DMS153 treated with DMSO at 0.1 percent for 48 hours (cell line): ENCODE measurements around the gene MYH7B.

Experiments used
- DNase-seq: peaks from one replicate; lab custom pipeline; 2025; ENCODE audit not compliant: unreplicated experiment; lab: John Stamatoyannopoulos, UW

The MYH7B gene

DNA sequence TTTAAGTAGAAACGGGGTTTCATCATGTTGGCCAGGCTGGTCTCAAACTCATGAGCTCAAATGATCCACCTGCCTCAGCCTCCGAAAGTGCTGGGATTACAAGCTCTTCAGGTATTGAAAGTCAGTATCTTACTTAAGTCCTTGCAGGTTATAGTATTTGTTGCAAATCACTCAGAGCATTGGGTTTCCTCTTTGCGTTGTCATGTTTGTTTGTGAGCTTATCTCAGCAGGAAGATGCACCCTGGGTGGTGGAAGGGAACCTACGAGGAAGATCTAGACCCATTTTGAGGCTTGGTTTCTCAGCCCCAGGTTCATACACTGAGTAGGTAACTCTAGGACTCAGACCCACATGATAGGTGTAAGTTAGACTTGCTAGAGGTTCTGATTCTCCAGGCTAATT is 18.6 kb downstream of the MYH7B start:
- no peak for DNase-seq

DNA sequence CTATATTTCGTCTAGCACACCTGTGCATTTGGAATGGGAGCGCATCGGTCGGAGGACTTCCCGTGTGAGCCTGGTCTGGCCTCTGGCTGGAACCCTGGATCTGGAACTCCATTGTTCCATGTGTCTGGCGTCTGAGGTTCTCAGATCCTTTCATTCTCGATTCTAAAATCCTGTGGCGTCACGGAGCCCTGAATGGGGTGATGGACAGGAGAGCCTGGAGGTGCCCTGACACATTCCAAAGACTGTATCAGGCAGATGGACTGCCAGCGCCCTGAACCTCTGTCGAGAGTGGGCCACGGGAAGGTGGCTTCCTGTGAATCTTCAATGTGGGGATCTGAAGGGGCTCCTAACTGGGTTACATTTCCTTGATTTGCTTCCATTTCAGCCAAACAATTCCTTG is 20.6 kb downstream of the MYH7B start:
- no peak for DNase-seq

DNA sequence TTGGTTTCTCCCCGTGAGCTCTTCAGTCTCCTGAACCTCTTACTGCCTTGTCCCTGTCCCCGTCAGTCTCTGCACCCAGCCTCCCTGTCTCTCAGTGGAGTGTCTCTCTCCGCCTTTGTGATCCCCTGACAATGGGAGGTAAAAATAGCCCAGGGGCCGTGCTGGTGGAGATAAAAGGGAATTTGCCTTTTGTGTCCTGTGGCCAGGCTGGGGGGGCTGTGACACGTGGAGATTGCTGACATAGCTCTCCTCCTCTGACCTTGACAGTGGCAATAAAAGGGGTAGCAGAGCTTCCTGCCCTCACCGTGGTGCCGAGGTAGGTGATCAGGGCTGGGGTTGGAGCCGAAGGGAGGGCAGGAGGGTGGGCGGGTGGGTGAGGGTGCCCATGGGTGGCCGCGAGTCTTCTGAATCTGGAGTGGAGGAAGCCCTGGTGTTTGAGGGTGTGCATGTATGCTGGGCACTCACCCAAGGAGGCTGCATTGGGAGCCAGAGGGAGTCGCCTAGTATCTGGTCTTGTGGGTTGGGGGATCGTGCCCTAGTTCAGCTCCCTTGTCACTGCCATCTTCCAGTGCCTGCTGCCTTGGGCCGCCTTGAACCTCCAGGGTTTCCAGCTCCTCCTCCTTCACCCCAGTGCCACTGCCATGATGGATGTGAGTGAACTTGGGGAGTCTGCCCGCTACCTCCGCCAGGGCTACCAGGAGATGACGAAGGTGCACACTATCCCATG is 21.9 kb downstream of the MYH7B start:
- no peak for DNase-seq

DNA sequence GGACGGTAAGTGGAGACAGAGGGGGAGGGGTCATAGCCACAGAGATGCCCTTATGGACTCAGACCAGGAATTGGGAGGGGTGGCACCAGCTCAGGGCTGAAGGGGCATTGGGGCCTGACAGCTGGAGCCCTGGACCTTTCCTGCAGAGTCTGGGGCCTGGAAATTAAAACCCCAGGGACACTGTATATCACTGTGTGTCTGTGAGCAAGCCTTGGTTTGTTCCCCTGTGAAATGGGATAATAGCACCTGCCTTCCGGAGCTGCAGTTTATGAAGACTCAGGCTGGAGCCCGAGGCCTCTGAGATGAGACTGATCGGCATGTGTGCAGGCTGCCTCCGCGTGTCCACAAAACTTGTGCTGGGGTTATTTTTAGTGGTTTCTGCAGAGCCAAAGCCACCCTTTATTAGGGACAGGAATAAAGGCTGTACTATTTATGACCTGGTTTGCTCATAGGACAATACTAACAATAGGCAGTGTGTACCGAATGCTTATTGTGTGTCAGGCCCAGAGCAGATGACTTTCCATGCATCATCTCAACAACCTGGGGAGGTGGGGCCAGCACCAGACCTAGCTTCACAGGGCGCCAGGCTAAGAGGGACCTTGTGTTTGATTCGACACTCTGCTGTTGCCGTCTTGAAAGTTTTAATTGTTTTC is 22.6 kb downstream of the MYH7B start:
- DNase-seq, result no peak

DNA sequence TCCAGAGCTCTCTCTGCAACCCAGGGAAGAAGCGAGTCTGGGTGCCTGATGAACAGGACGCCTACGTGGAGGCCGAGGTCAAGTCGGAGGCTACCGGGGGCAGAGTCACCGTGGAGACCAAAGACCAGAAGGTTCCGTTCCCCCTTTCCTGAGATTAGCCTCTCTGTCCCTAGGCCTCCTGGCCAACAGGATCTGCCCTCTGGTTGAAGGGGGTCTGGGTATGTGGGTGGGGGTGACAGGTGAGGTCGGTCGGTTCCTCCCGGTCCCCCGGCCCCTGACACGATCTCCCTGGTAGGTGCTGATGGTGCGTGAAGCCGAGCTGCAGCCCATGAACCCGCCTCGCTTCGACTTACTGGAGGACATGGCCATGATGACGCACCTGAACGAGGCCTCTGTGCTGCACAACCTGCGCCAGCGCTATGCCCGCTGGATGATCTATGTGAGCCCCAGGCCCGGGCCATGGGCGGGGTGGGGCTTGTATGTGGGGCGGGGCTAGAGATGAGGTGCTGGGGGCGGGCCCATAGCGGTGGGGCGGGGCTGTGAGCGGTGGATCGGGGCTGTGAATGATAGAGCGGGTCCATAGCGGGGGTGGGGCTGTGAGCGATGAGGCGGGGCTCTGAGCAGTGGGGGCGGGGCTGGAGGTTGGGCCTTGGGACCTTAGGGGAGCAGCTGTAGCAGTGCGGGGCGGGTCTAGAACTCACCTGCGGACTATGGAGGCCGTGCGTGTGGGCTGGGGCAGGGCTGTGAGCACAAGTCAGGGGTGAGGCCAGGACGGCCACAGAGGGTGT is 23.9 kb downstream of the MYH7B start:
- no peak for DNase-seq

DNA sequence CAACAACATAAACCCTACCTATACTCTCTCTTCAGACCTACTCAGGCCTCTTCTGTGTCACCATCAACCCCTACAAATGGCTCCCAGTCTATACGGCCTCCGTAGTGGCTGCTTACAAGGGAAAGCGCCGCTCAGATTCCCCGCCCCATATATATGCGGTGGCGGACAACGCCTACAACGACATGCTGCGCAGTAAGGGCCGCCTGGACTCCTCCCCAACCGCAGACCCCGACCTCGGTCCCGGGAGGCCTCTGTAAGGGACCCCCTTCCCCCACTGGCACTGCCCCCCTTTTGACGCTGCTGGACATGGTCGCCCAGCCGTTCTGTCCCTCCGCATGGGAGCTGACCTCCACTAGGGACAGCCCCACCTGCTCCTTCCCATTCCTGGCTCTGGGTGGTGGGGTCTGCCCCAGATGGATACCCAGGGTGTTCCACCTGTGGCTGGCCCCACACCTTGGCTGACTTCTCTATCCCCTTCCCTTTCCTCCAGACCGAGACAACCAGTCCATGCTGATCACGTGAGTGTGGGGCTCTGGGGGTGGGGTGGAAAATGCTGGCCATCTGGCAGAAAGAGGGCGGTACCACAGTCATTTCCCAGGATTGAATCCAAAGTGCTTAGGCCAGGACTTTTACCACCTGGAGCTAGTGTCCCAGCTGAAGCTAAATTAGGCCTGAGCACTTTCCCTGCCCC is 25.0 kb downstream of the MYH7B start:
- DNase-seq, result no peak

DNA sequence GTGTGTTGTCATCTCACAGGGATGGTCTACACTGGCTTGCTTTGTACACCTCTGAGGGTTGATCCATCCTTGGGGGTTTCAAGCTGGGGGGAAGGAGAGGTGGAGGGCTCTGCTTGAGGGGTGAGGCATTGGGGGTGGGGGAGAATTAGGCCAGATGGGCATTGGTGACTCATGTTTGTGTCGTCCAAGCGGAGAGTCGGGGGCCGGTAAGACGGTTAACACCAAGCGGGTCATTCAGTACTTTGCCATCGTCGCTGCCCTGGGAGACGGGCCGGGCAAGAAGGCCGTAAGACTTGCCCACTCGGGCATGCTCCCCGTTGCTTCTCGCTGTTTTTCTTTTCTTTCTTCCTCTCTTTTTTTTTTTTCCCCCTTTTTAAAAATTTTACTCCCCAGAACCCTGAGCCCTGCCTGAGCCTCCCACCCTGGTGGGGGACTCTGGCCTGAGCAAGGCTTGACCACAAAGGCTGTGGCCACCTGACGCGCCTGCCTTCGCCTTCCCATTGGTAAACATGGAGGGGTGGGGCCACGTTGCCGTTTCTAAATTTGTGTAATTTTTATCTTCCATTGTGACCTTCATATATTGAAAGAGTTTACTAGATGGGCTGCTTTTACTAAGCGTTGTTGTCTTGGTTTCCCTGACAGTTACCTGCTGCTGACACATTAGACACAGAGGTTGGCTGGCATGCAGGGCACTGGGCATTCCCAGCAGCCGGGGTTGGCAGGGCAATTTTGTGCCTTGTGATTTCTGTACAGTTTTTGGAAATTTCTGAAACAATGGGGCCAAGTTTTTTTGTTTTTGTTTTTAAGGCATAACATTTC is 26.8 kb downstream of the MYH7B start:
- no peak for DNase-seq

DNA sequence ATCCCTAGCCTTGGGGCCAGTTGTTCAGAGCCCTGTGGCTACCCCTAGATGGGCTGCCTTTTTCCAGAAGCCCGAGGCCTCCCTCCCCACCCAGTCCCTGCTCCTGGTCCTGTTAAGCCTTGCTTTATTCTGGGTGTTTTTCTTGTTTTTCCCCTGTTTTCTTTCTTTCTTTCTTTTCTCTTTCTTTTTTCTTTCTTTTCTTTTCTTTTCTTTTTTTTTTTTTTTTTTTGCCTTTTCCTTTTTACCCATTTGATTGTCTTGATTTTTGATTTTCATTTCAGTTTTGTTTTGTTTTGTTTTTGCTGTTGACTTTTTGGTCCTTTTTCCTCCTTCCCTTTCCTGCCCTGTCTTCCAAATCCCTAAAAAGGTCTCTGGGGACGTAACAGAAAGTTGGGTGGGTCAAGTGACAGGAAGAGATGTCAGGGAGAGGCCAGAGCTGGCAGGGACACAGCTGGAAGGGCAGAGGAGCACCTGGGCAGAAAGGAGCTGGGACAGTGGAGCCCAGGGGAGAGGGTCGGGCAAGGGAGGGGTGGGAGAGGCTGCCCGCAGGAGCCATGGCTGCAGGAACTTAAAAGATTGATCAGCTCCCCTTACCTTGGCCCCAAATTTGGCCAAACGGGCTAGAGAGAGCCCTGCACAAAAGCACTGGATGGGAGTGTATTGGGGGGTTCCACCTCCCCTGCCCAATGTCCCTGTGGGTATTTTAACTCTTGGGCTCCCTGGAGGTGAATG is 27.6 kb downstream of the MYH7B start:
- DNase-seq, result no peak

DNA sequence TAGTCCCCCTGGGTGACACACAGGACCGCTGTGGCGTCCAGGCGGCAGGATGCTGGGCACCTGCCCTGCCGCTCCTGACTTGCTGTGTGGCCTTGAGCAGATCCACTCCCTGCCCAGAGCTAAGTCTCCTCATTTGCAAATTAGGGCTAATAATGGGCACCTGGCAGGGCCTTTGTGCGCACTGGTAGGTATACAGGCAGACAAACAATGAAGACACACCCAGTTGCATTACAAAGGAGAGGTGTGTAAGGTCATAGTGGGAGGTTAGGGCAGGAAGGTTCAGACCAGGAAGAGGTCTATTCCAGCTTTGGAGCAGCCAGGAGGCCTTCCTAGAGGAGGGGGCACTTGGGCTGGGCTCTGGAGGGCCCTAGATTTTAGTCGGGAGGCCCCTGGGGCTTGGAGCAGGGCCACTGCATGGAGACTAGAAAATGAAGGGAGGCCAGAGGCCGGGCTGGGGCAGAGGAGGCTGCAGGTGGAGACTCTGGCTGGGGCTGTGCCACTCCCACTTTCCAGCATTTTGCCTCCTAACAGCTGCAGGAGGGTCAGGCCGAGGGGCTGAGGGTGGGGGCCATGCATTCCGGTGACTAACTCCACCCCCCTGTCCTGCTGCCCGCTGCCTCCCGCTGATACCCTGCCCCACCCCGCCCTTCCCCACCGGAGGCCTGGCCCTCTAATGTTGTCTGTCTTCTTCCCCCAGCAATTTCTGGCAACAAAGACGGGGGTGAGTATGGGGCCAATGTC is 28.5 kb downstream of the MYH7B start:
- peak; percentile 36 for DNase-seq

DNA sequence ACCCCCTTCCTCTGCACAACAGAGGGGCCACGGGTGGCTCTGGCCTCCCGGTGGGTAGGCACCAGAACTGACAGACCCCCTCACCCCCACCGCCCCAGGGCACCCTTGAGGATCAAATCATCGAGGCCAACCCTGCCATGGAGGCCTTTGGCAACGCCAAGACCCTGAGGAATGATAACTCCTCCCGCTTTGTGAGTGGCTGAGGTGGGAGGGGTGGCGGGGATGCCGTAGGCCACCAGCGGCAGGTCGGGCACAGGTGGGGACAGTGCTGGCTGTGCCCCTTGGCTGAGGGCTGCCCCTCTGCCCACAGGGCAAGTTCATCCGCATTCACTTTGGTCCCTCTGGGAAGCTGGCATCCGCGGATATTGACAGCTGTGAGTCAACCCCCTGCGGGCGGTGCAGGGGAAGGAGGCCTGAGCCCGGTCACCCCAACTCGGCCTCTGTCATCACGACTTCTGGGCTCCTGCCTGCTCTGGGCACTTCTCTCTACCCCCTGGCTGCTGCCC is 29.1 kb downstream of the MYH7B start:
- DNase-seq, result no peak

DNA sequence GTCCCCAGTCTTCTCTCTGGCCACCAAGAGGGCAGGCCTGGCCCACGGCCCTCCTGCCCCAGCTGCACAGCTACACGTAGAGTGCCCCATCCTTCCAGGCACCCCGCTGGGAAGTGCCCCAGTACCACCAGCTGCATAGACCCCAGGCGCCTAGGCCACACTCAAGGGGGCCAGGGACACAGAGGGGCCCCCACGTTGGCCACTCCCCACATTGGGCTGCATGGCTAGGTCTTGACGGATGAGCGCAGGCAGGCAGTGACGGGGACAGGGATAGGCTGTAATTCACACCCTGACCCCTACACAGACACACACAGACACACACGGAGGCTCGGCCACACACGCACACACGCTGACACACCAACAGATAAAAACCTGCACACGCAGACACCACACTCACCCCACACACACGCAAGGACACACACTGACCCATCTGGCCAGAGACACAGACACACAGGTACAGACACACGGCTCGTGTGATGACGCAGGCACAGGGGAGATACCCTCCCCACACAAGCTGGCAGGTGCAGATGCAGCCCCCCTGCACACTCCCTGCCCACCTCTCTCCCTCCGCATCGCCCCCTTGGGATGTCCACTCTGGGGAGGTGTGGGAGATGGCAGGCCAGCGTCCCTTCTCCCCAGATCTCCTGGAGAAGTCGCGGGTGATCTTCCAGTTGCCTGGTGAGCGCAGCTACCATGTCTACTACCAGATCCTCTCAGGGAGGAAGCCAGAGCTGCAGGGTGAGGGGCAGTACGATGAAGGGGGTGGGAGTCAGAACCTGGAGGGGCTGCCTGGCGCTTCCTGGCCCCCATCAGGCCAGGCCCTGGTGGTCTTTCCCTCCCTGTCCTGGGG is 30.0 kb downstream of the MYH7B start:
- DNase-seq, result no peak

DNA sequence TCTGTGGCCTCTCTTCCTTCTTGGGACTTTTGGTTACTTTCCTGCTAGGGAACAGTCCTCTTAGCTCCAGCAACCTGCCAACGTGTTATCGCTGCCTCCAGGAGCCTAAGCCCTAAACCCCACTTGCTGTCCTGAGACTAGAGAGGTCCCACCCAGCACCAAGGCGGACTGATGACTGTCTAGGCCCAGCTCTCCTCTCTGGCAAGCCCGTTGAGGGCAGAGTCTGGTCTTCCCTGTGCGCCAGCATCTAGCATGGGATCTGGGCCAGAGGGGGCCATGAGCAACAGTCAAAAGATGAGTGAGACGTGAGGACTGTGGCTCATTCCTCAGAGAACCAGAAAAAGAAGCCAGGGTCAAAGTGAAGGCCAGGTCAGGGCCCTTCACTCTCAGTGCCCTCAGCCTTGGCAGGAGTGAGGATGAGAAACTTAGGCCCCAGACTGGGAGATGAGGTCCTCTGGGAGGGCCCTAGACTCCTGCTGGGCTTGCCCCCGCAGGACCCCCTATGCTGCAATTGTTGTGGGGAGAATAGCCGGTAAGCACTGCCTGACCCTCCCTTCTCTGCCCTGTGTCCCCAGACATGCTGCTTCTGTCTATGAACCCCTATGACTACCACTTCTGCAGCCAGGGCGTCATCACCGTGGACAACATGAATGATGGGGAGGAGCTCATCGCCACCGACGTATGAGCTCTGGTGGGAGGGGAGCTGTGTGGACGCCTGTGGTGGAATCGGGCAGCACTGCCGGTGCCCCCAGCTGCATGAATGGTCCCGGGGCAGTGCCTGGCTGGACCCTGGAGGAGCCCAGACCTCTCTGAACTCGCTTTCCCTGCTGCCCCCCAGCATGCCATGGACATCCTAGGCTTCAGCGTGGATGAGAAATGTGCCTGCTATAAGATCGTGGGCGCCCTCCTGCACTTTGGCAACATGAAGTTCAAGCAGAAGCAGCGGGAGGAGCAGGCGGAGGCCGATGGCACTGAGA is 30.9 kb downstream of the MYH7B start:
- no peak for DNase-seq

DNA sequence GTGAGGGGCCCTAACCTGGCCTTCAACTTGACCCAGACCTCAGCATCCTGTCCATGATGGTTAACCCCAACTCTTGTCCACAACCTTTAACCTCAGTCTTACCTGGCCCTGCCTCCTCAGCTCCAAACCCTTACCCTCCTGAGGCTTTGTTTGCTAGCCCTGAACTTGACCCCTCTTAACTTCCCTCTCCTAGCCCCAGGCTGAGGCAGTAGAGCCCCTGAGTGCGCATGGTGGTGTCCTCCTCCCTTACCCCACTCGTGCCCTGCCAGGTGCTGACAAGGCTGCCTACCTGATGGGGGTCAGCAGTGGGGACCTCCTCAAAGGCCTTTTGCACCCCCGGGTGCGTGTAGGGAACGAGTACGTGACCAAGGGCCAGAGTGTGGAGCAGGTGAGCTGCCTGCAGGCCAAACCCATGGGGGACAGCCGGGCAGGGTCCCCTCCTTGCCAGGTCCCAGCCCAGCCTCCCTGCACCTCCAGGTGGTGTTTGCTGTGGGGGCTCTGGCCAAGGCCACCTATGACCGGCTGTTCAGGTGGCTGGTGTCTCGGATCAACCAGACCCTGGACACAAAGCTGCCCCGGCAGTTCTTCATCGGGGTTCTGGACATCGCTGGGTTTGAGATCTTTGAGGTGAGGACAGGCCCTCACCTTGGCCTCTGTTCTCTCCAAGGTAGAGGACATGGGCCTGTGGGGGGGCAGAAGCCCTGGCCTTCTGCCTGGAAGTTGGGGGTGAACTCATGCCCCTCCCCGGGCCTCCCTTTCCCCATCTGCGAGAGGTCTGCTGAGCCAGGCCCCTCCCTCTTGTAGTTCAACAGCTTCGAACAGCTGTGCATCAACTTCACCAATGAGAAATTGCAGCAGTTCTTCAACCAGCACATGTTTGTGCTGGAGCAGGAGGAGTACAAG is 31.9 kb downstream of the MYH7B start:
- no peak for DNase-seq

DNA sequence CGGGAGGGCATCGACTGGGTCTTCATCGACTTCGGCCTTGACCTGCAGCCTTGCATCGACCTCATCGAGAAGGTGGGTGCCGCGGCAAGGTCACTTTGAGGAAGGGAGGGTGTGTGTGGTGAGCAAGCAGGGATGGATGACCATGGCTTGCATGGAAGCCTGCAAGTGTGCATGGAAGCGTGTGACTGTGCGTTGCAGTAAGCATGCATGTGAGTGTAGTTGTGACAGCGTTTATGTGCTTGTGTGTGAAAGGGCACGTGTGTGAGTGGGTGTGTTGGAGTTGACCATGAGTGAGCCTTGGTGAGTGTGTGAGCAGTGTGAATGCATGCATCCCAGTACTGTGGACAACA is 32.5 kb downstream of the MYH7B start:
- no peak for DNase-seq

DNA sequence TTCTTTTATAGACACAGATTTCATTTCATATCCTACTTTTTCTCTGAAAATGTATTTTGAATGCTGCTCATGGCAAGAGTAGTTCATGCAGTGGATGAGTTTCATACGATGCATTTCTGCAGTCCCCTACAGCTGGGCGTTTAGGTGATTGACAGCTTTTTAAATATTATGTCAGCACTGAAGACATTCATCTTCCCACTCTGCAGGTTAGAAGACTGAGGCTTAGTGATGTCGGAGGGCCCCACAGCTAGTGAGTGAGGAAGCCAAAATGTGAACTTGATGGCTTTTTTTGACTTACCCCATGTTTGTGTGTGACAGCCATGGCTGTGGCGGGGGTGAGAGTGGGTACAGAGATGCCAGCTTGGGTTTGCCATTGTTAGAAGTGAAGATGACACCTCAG is 33.5 kb downstream of the MYH7B start:
- no peak for DNase-seq

DNA sequence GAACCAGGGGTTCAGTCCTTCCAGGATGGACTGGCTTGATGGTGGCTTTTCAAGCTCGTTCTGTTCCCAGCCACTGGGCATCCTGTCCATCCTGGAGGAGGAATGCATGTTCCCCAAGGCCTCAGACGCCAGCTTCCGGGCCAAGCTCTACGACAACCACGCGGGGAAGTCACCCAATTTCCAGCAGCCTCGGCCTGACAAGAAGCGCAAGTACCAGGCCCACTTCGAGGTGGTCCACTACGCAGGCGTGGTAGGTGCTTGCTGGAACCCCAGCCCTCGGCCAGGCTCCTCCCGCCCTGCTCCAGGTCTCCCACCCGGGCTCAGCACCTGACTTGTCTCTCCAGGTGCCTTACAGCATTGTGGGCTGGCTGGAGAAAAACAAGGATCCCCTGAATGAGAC is 34.0 kb downstream of the MYH7B start:
- no peak for DNase-seq
